Smooth muscle cell (in vitro differentiated cells): ENCODE results near the gene LSM3. TPM values are rescaled to one million over a fixed set of nuclear protein-coding genes. Genes with fewer than 3 reads are reported as not detected.

Source experiments
- DNase-seq: peaks from one replicate; lab custom pipeline; 2025; ENCODE audit not compliant: unreplicated experiment; lab: John Stamatoyannopoulos, UW
- H2AFZ ChIP-seq: fragments of 200-600 bp; sonication (generic); 2 replicates; pipeline ENCODE4 v1.6.0; 2016; ENCODE audit warnings: antibody characterized with exemption, low read depth, mild to moderate bottlenecking
- H3F3A ChIP-seq: fragments of 200-600 bp; sonication (generic); 2 replicates; pipeline ENCODE4 v1.6.0; 2017; ENCODE audit warnings: antibody characterized with exemption, low read depth
- H3K27ac ChIP-seq: fragments of 200-600 bp; sonication (generic); 2 replicates; pipeline ENCODE4 v1.5.1; 2016; ENCODE audit warnings: low read depth, mild to moderate bottlenecking
- H3K27me3 ChIP-seq: fragments of 200-600 bp; sonication (generic); 2 replicates; pipeline ENCODE4 v1.6.1; 2016; ENCODE audit warnings: low read depth, mild to moderate bottlenecking
- H3K36me3 ChIP-seq: fragments of 200-600 bp; sonication (generic); 2 replicates; pipeline ENCODE4 v1.5.1; 2016; ENCODE audit warnings: low read depth
- H3K4me1 ChIP-seq: fragments of 200-600 bp; sonication (generic); 2 replicates; pipeline ENCODE4 v1.5.1; 2016; ENCODE audit warnings: low read depth
- H3K4me2 ChIP-seq: fragments of 200-600 bp; sonication (generic); 2 replicates; pipeline ENCODE4 v1.6.0; 2016; ENCODE audit warnings: mild to moderate bottlenecking
- H3K4me3 ChIP-seq: fragments of 200-600 bp; sonication (generic); 2 replicates; pipeline ENCODE4 v1.5.1; 2016; ENCODE audit warnings: mild to moderate bottlenecking
- H3K79me2 ChIP-seq: fragments of 200-600 bp; sonication (generic); 2 replicates; pipeline ENCODE4 v1.6.0; 2016; ENCODE audit warnings: low read depth, mild to moderate bottlenecking
- H3K9ac ChIP-seq: fragments of 200-600 bp; sonication (generic); 2 replicates; pipeline ENCODE4 v1.6.0; 2016; ENCODE audit warnings: low read depth
- H3K9me3 ChIP-seq: fragments of 200-600 bp; sonication (generic); replicated peaks from 2 replicates; pipeline ENCODE4 v1.5.1; 2016; ENCODE audit warnings: low read depth
- H4K20me1 ChIP-seq: fragments of 200-600 bp; sonication (generic); 2 replicates; pipeline ENCODE4 v1.6.0; 2016; ENCODE audit warnings: low read depth
- CTCF ChIP-seq: fragments of 200-600 bp; sonication (generic); IDR thresholded peaks from 2 replicates; pipeline ENCODE4 v1.5.1; 2017; ENCODE audit warnings: borderline replicate concordance, mild to moderate bottlenecking, antibody characterized with exemption; ENCODE audit not compliant: insufficient read depth, poor library complexity, severe bottlenecking
- WGBS: methylation state at CpG from one replicate; pipeline ENCODE4 v1.1.7; 2016; ENCODE audit warnings: low lambda C conversion rate; 5-methylcytosine and 5-hydroxymethylcytosine counted together
- polyA plus RNA-seq: library from polyadenylated mRNA; unstranded; fragments of >200 nt; fragmentation: Nextera tagmentation; extraction: Ambion mirVana; gene quantifications from 2 replicates; pipeline ENCODE4 v1.2.1, GENCODE V29; 2016
- total RNA-seq: library from RNA; depleted of rRNA; stranded (reverse); fragments of >200 nt; gene quantifications from 2 replicates; pipeline ENCODE4 v1.2.3, GENCODE V29; 2014

LSM3 gene
- total and polyA plus RNA-seq, 2 experiments from 2014 or later, result 18.3 to 31.9 TPM

DNA sequence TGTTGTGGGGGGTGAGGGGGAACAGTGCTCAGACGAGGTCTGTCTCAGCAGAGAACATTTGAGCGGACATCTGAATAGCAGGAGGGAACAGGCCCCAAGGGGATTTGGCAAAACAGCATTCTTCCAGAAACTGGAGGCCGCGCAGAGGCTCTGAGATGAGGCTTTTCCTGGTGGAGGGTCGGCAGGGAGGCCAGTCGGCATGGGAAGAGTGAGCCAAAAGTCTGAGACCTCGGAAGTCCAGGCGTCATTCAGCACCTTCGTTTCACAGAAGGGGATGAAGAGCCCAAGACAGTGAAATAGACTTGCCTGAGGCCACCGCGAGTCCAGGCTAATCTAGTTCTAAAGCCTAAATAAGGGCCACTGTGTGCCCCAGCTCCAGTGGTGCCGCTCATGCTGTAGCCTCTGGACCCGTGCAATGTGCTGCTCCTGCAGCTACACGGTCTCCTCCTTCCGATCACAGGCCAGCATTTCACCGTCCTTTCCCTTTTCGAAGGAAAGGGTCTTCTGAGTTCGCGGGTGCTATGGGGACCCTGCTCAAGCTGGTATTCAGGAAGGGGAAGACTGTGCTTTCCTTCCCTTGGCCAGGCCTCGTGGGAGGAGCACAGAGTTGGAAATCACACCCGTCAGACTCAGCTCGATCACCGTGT is 24.4 kb downstream of the LSM3 start:
- no peaks in the 10 kb centered on the region for H3F3A ChIP-seq
- no peaks in the 10 kb centered on the region for H3K4me1 ChIP-seq
- no peak overlapping the region for H3K4me2 ChIP-seq
- WGBS, result 66% methylated on average over 23 of the region's 23 CpGs
- H3K27me3 ChIP-seq, result no peaks in the 10 kb centered on the region
- no peaks in the 10 kb centered on the region for H4K20me1 ChIP-seq
- H3K9me3 ChIP-seq, result no peaks in the 10 kb centered on the region
- H3K4me3 ChIP-seq, result no peak overlapping the region
- TF ChIP-seq CTCF, result no peak
- no peak overlapping the region for H3K9ac ChIP-seq
- DNase-seq, result no peak
- H2AFZ ChIP-seq, result no peak overlapping the region
- H3K27ac ChIP-seq, result no peak overlapping the region
- no peaks in the 10 kb centered on the region for H3K79me2 ChIP-seq
- H3K36me3 ChIP-seq, result no peaks in the 10 kb centered on the region

DNA sequence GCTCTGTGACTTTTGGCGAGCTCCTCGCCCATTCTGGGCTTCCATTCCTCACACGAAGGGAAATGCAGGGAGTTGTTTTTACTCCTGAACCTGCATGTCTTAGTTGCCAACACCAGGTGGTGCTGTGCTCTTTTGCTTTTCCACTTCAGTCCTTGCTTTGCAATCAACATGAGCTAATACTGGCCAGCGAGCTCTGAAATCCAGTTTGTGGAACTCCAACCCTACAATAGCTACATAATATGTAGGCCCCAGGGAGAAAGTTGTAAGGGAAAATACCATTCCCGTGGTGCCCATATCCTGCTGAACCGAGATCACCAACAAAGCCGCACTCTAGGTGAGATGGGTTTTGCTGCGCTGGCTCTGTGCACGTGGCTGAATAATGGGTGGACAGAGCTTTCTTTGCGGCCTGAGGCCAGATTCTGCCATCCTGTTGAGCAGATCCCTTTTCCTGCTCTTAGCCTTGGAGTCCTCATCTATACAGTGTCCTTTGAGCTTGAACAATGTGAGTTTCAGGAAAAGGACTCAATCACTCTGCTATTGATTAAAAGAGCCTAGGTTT is 25.0 kb downstream of the LSM3 start:
- Histone ChIP-seq H3K9me3 (no peaks in the 10 kb centered on the region), H3K27me3 (no peaks in the 10 kb centered on the region), H3K4me3 (no peak overlapping the region), H3K9ac (no peak overlapping the region), H3K36me3 (no peaks in the 10 kb centered on the region), H3K27ac (no peak overlapping the region), H3K4me1 (no peaks in the 10 kb centered on the region), H3F3A (no peaks in the 10 kb centered on the region), H4K20me1 (no peaks in the 10 kb centered on the region), H3K79me2 (no peaks in the 10 kb centered on the region), H2AFZ (no peak overlapping the region), H3K4me2 (no peak overlapping the region)
- peak; percentile 85 for TF ChIP-seq CTCF
- DNase-seq, result no peak
- WGBS, result 47% methylated on average over 10 of the region's 10 CpGs

DNA sequence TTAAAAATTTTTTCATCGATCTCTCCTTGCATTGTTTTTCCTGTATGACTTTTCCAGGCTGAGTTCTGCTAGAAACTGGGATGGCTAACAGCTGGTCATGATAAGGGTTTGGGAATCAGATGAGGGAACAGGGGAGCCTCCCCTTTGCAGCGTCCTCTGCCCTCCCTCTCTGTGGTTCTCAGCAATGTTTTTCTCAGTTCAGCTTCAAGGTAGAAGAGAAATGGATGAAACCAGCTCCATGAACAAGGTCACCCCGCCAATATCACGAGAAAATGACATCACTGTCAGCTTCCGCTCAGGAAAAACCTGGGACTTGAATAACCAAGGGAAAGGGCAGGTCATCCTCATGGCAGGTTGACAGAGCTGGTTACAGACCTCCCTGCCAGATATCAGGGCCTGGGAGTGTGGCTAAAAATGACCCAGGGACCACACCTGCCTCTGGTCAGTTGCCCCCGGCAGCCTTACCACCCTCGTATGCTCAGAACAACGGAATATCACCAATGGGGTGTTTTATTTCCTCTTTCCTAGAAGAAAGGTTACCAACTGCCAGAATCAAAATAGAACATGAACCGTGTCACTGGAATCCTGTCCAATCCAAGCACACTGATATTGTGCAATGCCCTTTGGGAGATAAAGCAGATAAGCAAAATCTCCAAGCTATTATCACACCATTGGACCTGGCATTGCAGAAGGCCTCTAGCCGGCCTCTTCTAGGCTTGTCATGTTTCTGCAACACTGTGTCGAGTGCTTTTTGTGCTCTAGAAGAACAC is 26.1 kb downstream of the LSM3 start:
- H3F3A ChIP-seq, result no peaks in the 10 kb centered on the region
- H3K79me2 ChIP-seq, result no peaks in the 10 kb centered on the region
- no peaks in the 10 kb centered on the region for H3K4me1 ChIP-seq
- no peaks in the 10 kb centered on the region for H3K9me3 ChIP-seq
- WGBS, result 83% methylated on average over 11 of the region's 11 CpGs
- no peak overlapping the region for H3K4me3 ChIP-seq
- H3K4me2 ChIP-seq, result no peak overlapping the region
- no peaks in the 10 kb centered on the region for H3K36me3 ChIP-seq
- H4K20me1 ChIP-seq, result no peaks in the 10 kb centered on the region
- DNase-seq, result no peak
- TF ChIP-seq CTCF, result no peak
- H2AFZ ChIP-seq, result no peak overlapping the region
- H3K27ac ChIP-seq, result no peak overlapping the region
- H3K9ac ChIP-seq, result no peak overlapping the region
- no peaks in the 10 kb centered on the region for H3K27me3 ChIP-seq
